GM18511 (cell line): ENCODE data around the gene SORD.

Source experiments
- ATAC-seq: cut with Tn5 transposase; IDR thresholded peaks from one replicate; pipeline ENCODE4 v1.9.1; 2021; ENCODE audit warnings: mild to moderate bottlenecking, moderate library complexity; ENCODE audit not compliant: unreplicated experiment

Gene SORD

DNA sequence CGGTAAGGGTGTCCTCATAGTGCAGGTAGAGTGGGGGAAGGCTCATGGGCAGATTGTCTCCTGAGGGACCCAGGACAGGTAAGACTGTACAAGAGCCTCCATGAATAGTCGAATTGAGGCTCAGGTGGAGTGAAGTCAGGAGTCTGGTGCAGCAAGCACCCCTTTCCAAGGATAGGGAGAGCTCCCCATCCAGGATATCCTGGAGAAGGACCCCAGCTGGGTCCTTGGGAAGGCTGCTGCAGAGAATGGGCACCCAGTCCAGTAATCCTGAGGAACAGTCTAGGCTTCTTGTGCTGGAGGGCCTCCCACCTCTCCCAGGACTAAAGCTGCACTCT is 91.7 kb downstream of the SORD start:
- no peak for ATAC-seq

DNA sequence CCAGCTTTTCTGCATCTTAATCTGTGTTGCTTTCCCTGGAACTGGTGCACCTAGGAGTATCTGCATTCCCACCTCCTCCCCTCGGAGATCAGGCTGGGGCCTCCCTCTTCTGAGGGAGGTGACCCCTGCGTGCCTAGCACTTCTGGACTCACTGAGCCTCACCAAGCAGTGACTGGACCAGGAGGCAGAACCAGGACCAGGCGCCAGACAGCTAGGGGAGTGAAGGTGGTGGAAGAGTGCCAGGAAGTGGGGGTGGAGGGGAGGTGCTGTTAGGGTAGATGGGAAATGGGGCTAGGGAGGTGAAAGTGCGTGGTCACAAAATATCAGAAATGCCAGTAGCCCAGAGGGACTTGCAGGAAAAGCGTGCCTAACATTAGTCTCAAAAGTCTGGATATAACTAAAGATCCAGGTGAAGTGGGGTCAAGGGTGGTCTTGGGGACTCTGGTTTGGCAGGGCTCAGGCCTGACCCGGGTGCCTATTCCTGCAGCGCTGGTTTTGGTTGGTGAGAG is 92.4 kb downstream of the SORD start:
- no peak for ATAC-seq

DNA sequence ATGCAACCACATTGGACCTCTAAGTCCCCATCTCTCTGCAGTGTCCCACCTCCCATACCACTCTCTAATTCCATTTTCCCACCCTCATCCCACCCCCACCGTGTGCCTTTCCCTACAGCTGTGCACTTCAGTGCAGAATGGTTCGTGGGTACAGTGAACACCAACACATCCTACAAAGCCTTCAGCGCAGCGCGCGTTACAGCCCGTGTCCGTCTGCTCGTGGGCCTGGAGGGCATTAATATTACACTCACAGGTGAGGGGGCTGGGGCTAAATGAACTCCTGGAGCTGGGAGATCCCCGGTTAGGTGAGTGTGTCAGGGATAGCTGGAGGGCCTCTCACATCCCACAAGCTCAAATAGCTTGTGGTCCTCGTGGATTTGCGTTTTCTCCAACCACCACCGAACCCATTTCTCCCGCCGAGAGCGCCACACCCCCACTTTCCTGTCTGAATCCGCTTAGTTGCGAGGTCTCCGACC is 93.0 kb downstream of the SORD start:
- no peak for ATAC-seq

DNA sequence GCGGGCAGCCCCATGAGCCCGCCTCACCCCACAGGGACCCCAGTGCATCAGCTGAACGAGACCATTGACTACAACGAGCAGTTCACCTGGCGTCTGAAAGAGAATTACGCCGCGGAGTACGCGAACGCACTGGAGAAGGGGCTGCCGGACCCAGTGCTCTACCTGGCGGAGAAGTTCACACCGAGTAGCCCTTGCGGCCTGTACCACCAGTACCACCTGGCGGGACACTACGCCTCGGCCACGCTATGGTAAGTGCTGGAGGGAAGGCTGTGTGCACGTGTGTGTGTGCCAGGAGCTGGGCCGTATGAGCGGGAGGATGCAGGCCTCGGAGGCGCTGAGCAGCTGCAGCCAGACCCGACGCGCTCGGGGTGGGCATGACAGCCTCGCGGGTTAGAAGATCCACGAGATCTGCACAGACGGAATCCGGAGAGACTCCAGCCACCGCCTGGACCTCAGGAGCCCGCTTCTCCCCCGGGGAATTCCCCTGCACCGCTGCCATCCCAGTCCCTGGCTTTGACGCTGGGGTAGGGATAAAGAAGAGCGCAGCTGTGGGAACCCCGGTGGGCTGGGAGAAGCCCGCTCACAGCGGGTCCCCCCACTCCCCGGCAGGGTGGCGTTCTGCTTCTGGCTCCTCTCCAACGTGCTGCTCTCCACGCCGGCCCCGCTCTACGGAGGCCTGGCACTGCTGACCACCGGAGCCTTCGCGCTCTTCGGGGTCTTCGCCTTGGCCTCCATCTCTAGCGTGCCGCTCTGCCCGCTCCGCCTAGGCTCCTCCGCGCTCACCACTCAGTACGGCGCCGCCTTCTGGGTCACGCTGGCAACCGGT is 93.7 kb downstream of the SORD start:
- no peak for ATAC-seq

DNA sequence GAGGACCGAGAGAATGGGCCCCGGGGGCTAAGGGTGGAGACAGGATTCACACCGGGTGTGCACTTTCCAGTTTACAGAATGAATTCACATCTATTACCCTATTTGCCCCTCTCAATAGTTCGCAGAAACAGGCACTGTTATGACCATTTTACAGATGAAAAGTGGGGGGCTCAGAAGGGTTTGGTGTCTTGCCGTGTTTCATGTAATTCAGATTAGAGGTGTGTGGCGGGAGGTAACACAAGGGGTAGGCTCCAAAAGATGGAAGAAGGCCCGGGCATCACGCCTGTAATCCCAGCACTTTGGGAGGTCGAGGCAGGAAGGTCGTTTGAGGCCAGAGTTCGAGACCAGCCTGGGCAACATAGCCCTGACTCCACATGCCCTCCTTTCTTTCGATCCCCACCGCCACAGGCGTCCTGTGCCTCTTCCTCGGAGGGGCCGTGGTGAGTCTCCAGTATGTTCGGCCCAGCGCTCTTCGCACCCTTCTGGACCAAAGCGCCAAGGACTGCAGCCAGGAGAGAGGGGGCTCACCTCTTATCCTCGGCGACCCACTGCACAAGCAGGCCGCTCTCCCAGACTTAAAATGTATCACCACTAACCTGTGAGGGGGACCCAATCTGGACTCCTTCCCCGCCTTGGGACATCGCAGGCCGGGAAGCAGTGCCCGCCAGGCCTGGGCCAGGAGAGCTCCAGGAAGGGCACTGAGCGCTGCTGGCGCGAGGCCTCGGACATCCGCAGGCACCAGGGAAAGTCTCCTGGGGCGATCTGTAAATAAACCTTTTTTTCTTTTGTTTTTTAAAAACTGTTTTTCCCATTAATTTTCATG is 94.5 kb downstream of the SORD start:
- ATAC-seq = no peak

DNA sequence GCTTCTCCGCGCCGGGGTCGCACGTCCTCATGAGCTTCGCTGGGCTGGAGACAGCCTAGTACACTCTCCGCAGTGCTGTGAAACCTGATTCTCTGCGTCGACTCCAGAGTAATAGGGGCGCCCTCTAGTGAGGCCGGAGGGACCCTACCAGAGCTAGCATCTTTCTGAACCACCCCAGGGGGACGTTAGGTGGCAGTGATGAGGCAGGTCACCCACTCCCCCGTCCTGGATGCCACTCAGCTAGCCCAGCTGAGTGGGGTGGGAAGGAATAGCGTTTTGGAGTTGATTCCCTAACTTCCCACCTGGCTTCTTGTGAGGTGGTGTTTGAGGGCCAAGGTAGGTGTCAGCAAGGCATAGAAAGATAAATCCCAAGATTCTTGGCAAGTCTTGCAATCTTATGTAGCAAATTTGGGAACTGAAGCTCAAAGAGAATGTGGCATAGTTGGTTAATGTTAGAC is 95.2 kb downstream of the SORD start:
- ATAC-seq = peak; percentile 97

DNA sequence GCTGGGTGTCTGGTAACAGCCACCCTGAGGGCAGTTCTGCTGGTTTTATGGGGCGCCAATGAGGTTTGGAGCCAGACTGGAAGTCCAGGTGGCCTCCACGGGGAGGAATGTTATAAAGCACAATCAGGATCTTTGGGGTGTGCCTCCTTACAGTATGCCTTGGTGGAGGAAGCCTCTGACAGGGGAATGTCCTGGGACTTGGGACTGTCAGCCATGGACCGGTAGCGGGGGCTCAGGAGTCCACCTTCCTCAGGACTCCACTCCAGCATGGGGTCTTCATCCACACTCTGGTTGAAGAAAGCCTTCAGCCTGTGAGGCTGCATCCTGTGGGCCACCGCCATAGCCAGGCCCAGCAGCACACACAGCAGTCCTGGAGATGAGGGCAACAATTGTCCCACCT is 96.0 kb downstream of the SORD start:
- no peak for ATAC-seq

DNA sequence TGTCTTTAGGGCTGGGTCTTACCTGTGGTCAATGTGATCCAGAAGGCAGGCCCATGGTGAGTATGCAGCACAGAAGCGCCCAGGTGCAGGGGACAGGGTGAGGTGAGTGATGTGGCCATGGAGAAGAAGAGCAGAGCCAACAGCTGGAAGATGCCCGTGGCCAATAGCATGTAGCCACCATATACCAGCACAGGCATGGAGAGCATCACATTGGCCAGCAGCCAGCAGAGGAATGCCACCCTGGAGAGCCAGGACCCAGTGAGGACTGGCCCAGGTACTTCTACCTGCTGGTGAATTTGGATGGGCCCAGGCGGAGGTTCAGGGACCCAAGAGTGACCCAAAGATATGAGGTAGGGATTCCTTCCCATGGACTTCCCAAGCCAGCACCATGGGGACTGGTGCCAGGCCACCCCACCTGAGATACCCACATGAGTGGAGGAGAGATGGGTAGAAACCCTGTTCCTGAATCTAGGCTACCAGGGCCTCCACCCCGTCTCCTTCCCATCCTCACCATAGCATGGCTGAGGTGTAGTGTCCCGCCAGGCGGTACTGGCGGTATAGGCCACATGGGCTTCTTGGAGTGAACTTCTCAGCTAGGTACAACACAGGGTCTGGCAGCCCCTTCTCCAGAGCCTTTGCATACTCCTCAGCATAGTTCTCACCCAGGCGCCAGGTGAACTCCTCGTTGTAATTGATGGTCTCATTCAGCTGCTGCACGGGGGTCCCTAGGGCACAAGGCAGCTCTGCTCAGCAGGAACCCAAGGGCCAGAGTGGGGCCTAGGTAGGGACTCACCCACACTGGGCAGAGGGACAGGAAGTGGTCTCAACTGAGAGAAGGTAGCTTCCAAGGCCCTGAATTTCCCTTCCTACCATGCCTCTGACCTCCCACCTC is 97.3 kb downstream of the SORD start:
- no peak for ATAC-seq

DNA sequence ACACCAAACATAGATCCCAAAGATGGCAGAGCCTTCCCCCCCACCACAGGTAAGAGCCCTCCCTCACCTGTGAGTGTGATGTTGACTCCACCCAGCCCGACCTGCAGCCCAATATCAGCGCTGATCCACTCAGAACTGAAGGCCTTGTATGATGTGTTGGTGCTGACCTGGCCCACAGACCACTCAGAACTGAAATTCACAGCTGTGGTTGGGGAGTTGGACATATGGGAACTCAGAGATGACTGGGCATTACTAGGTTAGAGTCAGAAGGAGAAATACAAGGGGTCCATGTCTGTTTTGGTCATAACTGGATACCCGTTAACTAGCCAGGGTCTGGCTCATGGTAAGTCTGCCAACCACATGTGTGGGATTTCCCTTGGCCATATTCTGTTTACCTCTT is 98.0 kb downstream of the SORD start:
- no peak for ATAC-seq

DNA sequence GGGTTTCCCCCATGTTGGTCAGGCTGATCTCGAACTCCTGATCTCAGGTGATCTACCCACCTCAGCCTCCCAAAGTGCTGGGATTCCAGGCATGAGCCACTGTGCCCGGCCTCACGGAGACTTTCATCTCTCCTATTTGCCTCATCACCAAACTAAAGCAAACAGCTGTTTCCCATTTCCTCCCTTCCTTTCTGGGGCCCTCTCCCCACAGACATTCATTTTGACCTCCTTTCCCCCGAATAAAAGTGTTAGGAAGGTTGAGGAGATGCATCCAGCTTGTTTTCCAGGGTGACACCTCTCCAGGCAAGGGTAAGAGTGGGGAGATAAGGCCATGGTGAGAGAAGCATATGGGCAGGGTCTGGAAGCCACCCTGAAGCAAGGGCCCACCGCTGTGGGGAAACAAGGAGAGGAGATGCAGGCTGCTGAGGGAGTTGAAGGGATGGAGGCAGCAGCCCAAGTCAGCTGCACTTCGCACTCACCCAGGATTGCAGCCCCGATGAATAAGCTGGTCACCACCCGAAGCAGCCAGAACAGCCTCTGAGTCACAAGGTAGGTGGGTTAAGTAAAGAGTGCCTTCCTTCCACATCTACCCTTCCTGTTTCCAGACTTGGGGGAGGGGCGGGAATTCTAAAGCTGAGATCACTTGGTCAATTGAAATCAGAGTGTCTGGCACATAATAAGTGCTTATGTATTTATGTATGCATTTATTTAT is 98.9 kb downstream of the SORD start:
- no peak for ATAC-seq

DNA sequence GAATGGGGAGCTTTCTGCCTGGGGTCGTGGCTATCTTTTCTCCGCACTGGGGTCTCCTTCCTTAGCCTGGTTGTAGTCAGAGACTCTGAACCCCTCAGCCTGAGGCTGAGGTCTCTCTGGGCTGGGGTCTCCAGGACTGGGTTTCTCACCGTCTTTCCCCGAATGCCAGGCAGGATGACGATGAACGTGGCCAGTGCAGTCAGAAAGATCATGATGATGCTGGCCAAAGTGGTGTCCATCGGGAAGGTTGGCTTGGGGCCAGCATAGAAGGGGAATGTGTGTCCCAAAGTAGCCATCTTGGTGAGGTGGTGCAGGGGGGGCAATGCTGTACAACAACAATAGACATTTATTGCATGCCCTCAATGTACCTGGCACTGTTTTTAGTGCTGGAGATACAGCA is 99.7 kb downstream of the SORD start:
- no peak for ATAC-seq

DNA sequence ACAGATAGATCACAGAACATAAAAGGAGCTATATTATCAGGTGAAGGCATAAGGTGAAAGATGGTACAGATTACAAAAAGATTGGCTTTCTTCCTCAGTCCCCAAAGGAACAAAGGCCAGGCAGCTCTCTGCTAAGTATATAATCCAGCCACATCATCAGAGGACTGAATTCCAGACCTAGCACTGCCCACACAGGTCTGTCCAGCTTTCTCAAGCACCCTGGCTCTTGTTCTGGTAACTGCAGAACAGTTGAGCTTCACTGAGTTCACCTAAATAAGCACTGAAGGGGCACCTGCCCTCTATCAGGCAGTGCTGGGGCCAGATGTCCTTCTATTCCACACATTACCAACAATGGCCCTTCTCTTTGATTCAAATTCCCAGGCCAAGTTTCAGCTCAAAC is 100.4 kb downstream of the SORD start:
- ATAC-seq = no peak

DNA sequence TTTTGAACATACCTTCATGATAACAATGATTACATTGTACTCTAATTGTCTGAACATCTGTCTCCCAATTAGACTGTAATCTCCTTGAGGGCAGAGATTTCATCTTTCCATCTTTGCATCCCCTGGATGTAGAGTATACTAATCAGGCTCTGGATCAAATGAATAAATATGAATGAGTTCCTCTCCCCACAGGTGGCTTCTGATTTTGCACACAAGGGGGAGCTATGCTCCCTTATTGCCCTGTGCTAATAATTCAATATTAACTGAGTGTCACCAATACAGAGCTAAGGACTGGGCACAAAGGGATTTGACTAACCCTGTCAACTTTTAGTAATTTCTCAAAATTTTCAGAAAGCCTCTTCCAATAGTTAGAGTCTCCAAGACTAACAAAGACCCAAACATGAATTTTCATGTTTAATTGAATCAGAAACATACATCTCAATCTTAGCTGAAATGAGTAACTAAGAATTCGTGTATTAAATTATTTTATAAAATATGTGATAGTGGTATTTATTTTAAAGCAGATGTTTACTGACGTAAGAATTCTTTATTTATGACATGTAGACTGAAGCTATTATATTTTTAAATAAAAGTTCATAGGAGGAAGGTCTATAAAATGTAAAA is 103.7 kb downstream of the SORD start:
- no peak for ATAC-seq
